ENCODE results near the gene PPP1R13B.
"Not testable (repeated sequence)": the region's sequence is repeated elsewhere in the genome, so short reads cannot be mapped to it uniquely, and the experiment has no call there.

The PPP1R13B gene

GRCh38 chr14:103847451-103848174 is at the start of gene PPP1R13B:
TSS of gene PPP1R13B (minus strand) at chr14:103847575. CDS start at chr14:103847307, 268 bp downstream.
- DNase-seq (ENCODE audit: low spot score), result peak; percentile 93

- no peak for DNase-seq (ENCODE audit: low spot score)
Observed at GRCh38 chr14:103896578-103896977, 49.2 kb upstream of the PPP1R13B start.

GRCh38 chr14:103894723-103895059 is 47.3 kb upstream of the PPP1R13B start:
- DNase-seq (ENCODE audit: low spot score), result no peak

- DNase-seq (ENCODE audit: low spot score), result no peak
Observed at GRCh38 chr14:103894034-103894722, 46.8 kb upstream of the PPP1R13B start.

GRCh38 chr14:103892247-103892646 is 44.9 kb upstream of the PPP1R13B start:
- no peak for DNase-seq (ENCODE audit: low spot score)

- no peak for DNase-seq (ENCODE audit: low spot score)
Observed at GRCh38 chr14:103891667-103892215, 44.4 kb upstream of the PPP1R13B start.

GRCh38 chr14:103890821-103891666 is 43.7 kb upstream of the PPP1R13B start:
- no peak for DNase-seq (ENCODE audit: low spot score)

GRCh38 chr14:103890052-103890371 is 42.6 kb upstream of the PPP1R13B start:
- no peak for DNase-seq (ENCODE audit: low spot score)

- no peak for DNase-seq (ENCODE audit: low spot score)
Observed at GRCh38 chr14:103889313-103890051, 42.1 kb upstream of the PPP1R13B start.

GRCh38 chr14:103889002-103889312 is 41.6 kb upstream of the PPP1R13B start:
- not testable (repeated sequence) for DNase-seq (ENCODE audit: low spot score)

- DNase-seq (ENCODE audit: low spot score), result no peak
Observed at GRCh38 chr14:103887557-103888115, 40.3 kb upstream of the PPP1R13B start.

GRCh38 chr14:103887170-103887501 is 39.8 kb upstream of the PPP1R13B start:
- no peak for DNase-seq (ENCODE audit: low spot score)

GRCh38 chr14:103886304-103887169 is 39.2 kb upstream of the PPP1R13B start:
- DNase-seq (ENCODE audit: low spot score), result no peak

GRCh38 chr14:103885509-103885932 is 38.1 kb upstream of the PPP1R13B start:
- no peak for DNase-seq (ENCODE audit: low spot score)

- DNase-seq (ENCODE audit: low spot score), result no peak
Observed at GRCh38 chr14:103884854-103885253, 37.5 kb upstream of the PPP1R13B start.

- no peak for DNase-seq (ENCODE audit: low spot score)
Observed at GRCh38 chr14:103883263-103883523, 35.8 kb upstream of the PPP1R13B start.

- no peak for DNase-seq (ENCODE audit: low spot score)
Observed at GRCh38 chr14:103882503-103883262, 35.3 kb upstream of the PPP1R13B start.

GRCh38 chr14:103881268-103882201 is 34.2 kb upstream of the PPP1R13B start:
- no peak for DNase-seq (ENCODE audit: low spot score)
